SK-N-SH treated with all-trans-retinoic acid at 6 μM for 48 hours (cell line): ENCODE results near the gene RET.

Source experiments
- ARNTL ChIP-seq: fragments of 450-650 bp; formaldehyde crosslinking; IDR thresholded peaks from 2 replicates; pipeline ENCODE4 v1.5.0; 2020; ENCODE audit warnings: low read depth, mild to moderate bottlenecking, moderate library complexity, borderline replicate concordance
- GLIS3 ChIP-seq: fragments of 250-450 bp; sonication (Bioruptor Pico); IDR thresholded peaks from 2 replicates; pipeline ENCODE4 v1.5.0; 2020; ENCODE audit warnings: mild to moderate bottlenecking, moderate library complexity
- OSR1 ChIP-seq: fragments of 250-450 bp; sonication (Bioruptor Pico); IDR thresholded peaks from 2 replicates; pipeline ENCODE4 v1.8.0; 2022; ENCODE audit warnings: moderate library complexity, mild to moderate bottlenecking, inconsistent platforms
- PATZ1 ChIP-seq: fragments of 250-450 bp; sonication (Bioruptor Pico); IDR thresholded peaks from 2 replicates; pipeline ENCODE4 v1.8.0; 2020; ENCODE audit warnings: mild to moderate bottlenecking, moderate library complexity, borderline replicate concordance
- POU6F1 ChIP-seq: fragments of 250-450 bp; sonication (Bioruptor Pico); IDR thresholded peaks from 2 replicates; pipeline ENCODE4 v1.8.0; 2021; ENCODE audit warnings: low read depth, mild to moderate bottlenecking, moderate library complexity, borderline replicate concordance
- RARB ChIP-seq: fragments of 250-450 bp; sonication (Bioruptor Pico); IDR thresholded peaks from 2 replicates; pipeline ENCODE4 v1.8.0; 2021; ENCODE audit warnings: mild to moderate bottlenecking, moderate library complexity
- ZFP3 ChIP-seq: fragments of 250-450 bp; sonication (Bioruptor Pico); IDR thresholded peaks from 2 replicates; pipeline ENCODE4 v1.5.0; 2020; ENCODE audit warnings: mild to moderate bottlenecking, moderate library complexity

DNA sequence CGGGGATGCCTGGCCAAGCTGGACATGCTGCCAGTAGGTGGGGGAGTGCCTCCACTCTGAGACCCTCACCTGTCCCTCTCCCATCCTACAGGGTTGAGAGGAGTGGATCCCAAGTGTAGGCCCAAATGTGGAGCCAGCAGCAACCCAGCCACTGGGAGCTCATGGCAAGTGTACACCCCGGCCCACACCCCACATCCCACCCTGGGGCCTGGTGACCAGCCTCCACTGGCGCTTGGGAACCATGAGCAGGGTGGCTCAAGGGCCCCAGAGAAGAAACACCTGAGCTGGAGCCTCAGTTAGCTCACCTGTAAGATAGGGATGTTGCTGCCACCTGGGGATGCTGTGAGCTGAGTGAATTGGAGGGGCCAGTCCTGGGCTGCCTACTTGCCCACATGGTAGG lies 10.4 kb upstream of the RET start:
- TF ChIP-seq PATZ1 (CRISPR knock-in tag): no peak
- no peak for TF ChIP-seq RARB (CRISPR knock-in tag)
- no peak for TF ChIP-seq ZFP3 (CRISPR knock-in tag)
- TF ChIP-seq OSR1 (CRISPR knock-in tag): no peak
- no peak for TF ChIP-seq ARNTL (CRISPR knock-in tag)
- no peak for TF ChIP-seq GLIS3 (CRISPR knock-in tag)
- TF ChIP-seq POU6F1 (CRISPR knock-in tag): no peak
